GM19328 (cell line): ENCODE measurements around the gene UST.

Source experiments
- ATAC-seq: cut with Tn5 transposase; IDR thresholded peaks from one replicate; pipeline ENCODE4 v1.9.1; 2021; ENCODE audit warnings: mild to moderate bottlenecking, moderate library complexity; ENCODE audit not compliant: unreplicated experiment

Gene UST

GRCh38 chr6:148795563-148795962 is 48.7 kb downstream of the UST start:
- no peak for ATAC-seq

GRCh38 chr6:148799647-148800046 is 52.8 kb downstream of the UST start:
- no peak for ATAC-seq

- ATAC-seq: no peak
These were observed 53.7 kb downstream of the UST start for GRCh38 chr6:148800536-148800935.

GRCh38 chr6:148803979-148804378 is 57.1 kb downstream of the UST start:
- no peak for ATAC-seq

- no peak for ATAC-seq
These were observed 58.9 kb downstream of the UST start for GRCh38 chr6:148805777-148806176.

- ATAC-seq: no peak
These were observed 61.0 kb downstream of the UST start for GRCh38 chr6:148807784-148808183.

GRCh38 chr6:148808786-148809304 is 62.0 kb downstream of the UST start:
- no peak for ATAC-seq

- ATAC-seq: no peak
These were observed 64.6 kb downstream of the UST start for GRCh38 chr6:148811459-148811858.

GRCh38 chr6:148814082-148814790 is 67.4 kb downstream of the UST start:
- no peak for ATAC-seq

GRCh38 chr6:148814869-148815268 is 68.0 kb downstream of the UST start:
- ATAC-seq: no peak

- ATAC-seq: no peak
These were observed 69.3 kb downstream of the UST start for GRCh38 chr6:148816117-148816516.

GRCh38 chr6:148817689-148818088 is 70.9 kb downstream of the UST start:
- ATAC-seq: no peak

- ATAC-seq: no peak
These were observed 72.2 kb downstream of the UST start for GRCh38 chr6:148818939-148819575.

- ATAC-seq: no peak
These were observed 73.0 kb downstream of the UST start for GRCh38 chr6:148819852-148820251.

GRCh38 chr6:148822819-148823218 is 76.0 kb downstream of the UST start:
- ATAC-seq: no peak

- no peak for ATAC-seq
These were observed 77.5 kb downstream of the UST start for GRCh38 chr6:148824291-148824690.

GRCh38 chr6:148824960-148825359 is 78.1 kb downstream of the UST start:
- no peak for ATAC-seq

- ATAC-seq: no peak
These were observed 78.7 kb downstream of the UST start for GRCh38 chr6:148825492-148825891.

- no peak for ATAC-seq
These were observed 80.7 kb downstream of the UST start for GRCh38 chr6:148827416-148828045.

GRCh38 chr6:148828047-148828446 is 81.2 kb downstream of the UST start:
- no peak for ATAC-seq

- ATAC-seq: no peak
These were observed 82.7 kb downstream of the UST start for GRCh38 chr6:148829415-148830101.
